ENCODE data around the gene HDGF. TPM values are rescaled to one million over a fixed set of nuclear protein-coding genes. Genes with fewer than 3 reads are reported as not detected.
A peak's percentile ranks its signal among the peaks of the same experiment; 100 is the strongest.

HDGF gene
- total and polyA plus RNA-seq, 11 donors, result 87.7 to 240 (median 147) TPM

- ATAC-seq, result peak in 1 of 4 donors; percentile 26
- H3K4me3 ChIP-seq, result peak overlapping the region in 11 of 12 donors; percentile 12 to 68 (median 47)
- H3K27me3 ChIP-seq, result peaks cover 0 to 48% (median 33%) of the 10 kb centered on the region in 9 donors
- H3K9me3 ChIP-seq, result no peaks in the 10 kb centered on the region
- DNase-seq, result peak in 2 of 5 donors; percentile 60 to 65
- TF ChIP-seq POLR2A (IDR thresholded peaks at IDR 0.05), result no peak
- TF ChIP-seq CTCF (IDR thresholded peaks at IDR 0.05), result no peak
- intact Hi-C loops (cut with DNase I), result loop anchor here in 1 of 10 donors (1.0 kb wide), 1 partner anchor 45 kb away; no protein-coding TSS in a partner anchor
- H3K36me3 ChIP-seq, result no peaks in the 10 kb centered on the region
- H3K4me1 ChIP-seq, result peaks cover 0 to 50% (median 33%) of the 10 kb centered on the region in 12 donors
- peak overlapping the region in 2 of 12 donors; percentile 81 to 91 for H3K27ac ChIP-seq
- WGBS, 4 donors, result 1 to 7% (median 5%) methylated on average over 18 to 29 of the region's 29 CpGs
Observed at GRCh38 chr1:156704930-156705320, 46.5 kb downstream of the HDGF start.

- H3K36me3 ChIP-seq, result no peaks in the 10 kb centered on the region
- DNase-seq, result peak in 1 of 5 donors; percentile 7
- peaks cover 0 to 43% (median 28%) of the 10 kb centered on the region in 12 donors for H3K4me1 ChIP-seq
- H3K27ac ChIP-seq, result no peak overlapping the region
- no peaks in the 10 kb centered on the region for H3K9me3 ChIP-seq
- TF ChIP-seq POLR2A (IDR thresholded peaks at IDR 0.05), result no peak
- no peak for TF ChIP-seq CTCF (IDR thresholded peaks at IDR 0.05)
- no peak for ATAC-seq
- intact Hi-C loops (cut with DNase I), result no loop called here
- WGBS, 4 donors, result 64 to 71% (median 67%) methylated on average over 10 of the region's 10 CpGs
- H3K27me3 ChIP-seq, result peaks cover 0 to 48% (median 33%) of the 10 kb centered on the region in 9 donors
- H3K4me3 ChIP-seq, result peak overlapping the region in 3 of 12 donors; percentile 54 to 56 (median 55)
Observed at GRCh38 chr1:156704166-156704711, 47.2 kb downstream of the HDGF start.

- TF ChIP-seq CTCF (IDR thresholded peaks at IDR 0.05) (no peak), POLR2A (IDR thresholded peaks at IDR 0.05) (no peak)
- intact Hi-C loops (cut with DNase I), result no loop called here
- 53 to 100% (median 61%) methylated on average over 2 to 4 of the region's 4 CpGs for WGBS, 4 donors
- no peak for ATAC-seq
- Histone ChIP-seq H3K4me3 (peak overlapping the region in 1 of 12 donors; percentile 55), H3K4me1 (peaks cover 0 to 40% (median 26%) of the 10 kb centered on the region in 12 donors), H3K9me3 (no peaks in the 10 kb centered on the region), H3K27me3 (peaks cover 0 to 48% (median 33%) of the 10 kb centered on the region in 9 donors), H3K36me3 (no peaks in the 10 kb centered on the region), H3K27ac (no peak overlapping the region)
- peak in 1 of 5 donors; percentile 10 for DNase-seq
Observed at GRCh38 chr1:156703741-156704140, 47.7 kb downstream of the HDGF start.

- DNase-seq, result peak in 1 of 5 donors; percentile 7
- TF ChIP-seq CTCF (IDR thresholded peaks at IDR 0.05) (no peak), POLR2A (IDR thresholded peaks at IDR 0.05) (no peak)
Observed at GRCh38 chr1:156703336-156703735, 48.1 kb downstream of the HDGF start.

More at GRCh38 chr1:156703336-156703735, 48.1 kb downstream of the HDGF start:
- Histone ChIP-seq H3K27ac (no peak overlapping the region), H3K4me1 (peaks cover 0 to 36% (median 26%) of the 10 kb centered on the region in 12 donors), H3K9me3 (no peaks in the 10 kb centered on the region), H3K4me3 (no peak overlapping the region), H3K36me3 (no peaks in the 10 kb centered on the region), H3K27me3 (peaks cover 0 to 48% (median 33%) of the 10 kb centered on the region in 9 donors)
- WGBS, 4 donors, result 80 to 91% (median 86%) methylated on average over 4 of the region's 4 CpGs
- intact Hi-C loops (cut with DNase I), result no loop called here
- ATAC-seq, result no peak
